ENCODE data around the gene SLC41A3. TPM values are rescaled to one million over a fixed set of nuclear protein-coding genes. Genes with fewer than 3 reads are reported as not detected.

The SLC41A3 gene
- total and polyA plus RNA-seq, 10 of the 15 experiments (the other 5 are each of a cell fraction or from before 2014, with no cell fraction given) = 8.3 to 29.5 (median 16.7) TPM

DNA sequence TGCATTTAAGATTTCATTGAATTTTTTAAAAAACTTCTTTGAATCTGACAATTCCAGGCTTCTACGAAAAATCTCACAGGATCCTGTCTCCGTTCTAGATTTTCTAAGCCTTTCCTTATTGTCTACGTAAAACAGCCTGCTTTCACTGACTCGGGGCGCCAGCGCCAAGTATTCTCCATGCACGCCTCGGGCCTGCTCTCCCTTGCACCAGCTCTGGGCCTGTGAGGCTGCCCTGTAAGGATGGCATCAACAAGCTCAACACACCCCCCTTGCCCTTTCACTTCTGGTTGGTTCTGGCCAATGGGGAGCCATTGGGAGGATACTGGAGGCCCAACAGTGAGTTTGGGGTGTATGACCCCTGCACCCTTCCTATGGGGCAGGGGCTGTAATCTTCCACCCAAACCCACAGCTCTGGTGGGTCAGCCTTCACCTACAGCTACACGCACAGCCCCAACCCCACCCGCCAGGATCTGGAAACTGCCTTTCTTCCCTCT, 47.8 kb downstream of the SLC41A3 start:
- DNase-seq (ENCODE audit: low read depth, low spot score) (no peak), ATAC-seq (no peak), FAIRE-seq (no peak)
- H3K4me1 ChIP-seq (ENCODE audit: control insufficient read depth, insufficient read depth, low read length) = no peaks in the 10 kb centered on the region
- H3K79me2 ChIP-seq (ENCODE audit: control insufficient read depth, insufficient read depth, low read length) = no peaks in the 10 kb centered on the region
- SMC1A ChIA-PET (ENCODE audit: uncharacterized antibody, unreplicated experiment) = interaction anchor here (0.8 kb wide), 1 partner anchor 105 kb away, joined by 4 read pairs; no protein-coding TSS in a partner anchor
- no peaks in the 10 kb centered on the region for H4K20me1 ChIP-seq (ENCODE audit: control insufficient read depth, insufficient read depth)
- H3K27ac ChIP-seq (ENCODE audit: control insufficient read depth, insufficient read depth) = no peak overlapping the region
- CTCF ChIA-PET = no interaction called here
- RAD21 ChIA-PET (ENCODE audit: unreplicated experiment) = no interaction called here
- POLR2A ChIA-PET = no interaction called here
- H3K4me3 ChIP-seq = no peak overlapping the region
- no peak overlapping the region for H2AFZ ChIP-seq (ENCODE audit: control insufficient read depth, low read depth, low read length)
- BruUV-seq (replicated peaks) = no TSS peak
- H3K27me3 ChIP-seq (replicated peaks in 1 of 2; ENCODE audit: control insufficient read depth in 2 of 2, insufficient read depth in 2 of 2, low read length in 1 of 2) = no peaks in the 10 kb centered on the region
- H3K4me2 ChIP-seq (ENCODE audit: control insufficient read depth, insufficient read depth) = no peak overlapping the region
- H3K36me3 ChIP-seq (ENCODE audit: control insufficient read depth in 2 of 2, insufficient read depth in 2 of 2, low read length in 1 of 2) = no peaks in the 10 kb centered on the region
- TF ChIP-seq ZNF207 (IDR thresholded peaks at IDR 0.05; ENCODE audit: borderline replicate concordance) = no peak
- TF ChIP-seq KLF5 (IDR thresholded peaks at IDR 0.05; ENCODE audit: partially characterized antibody) = no peak
- TF ChIP-seq, protein P1, sequence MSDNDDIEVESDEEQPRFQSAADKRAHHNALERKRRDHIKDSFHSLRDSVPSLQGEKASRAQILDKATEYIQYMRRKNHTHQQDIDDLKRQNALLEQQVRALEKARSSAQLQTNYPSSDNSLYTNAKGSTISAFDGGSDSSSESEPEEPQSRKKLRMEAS (IDR thresholded peaks at IDR 0.05; ENCODE audit: low read depth, low read length) = no peak
- no peak for TF ChIP-seq MYC (IDR thresholded peaks at IDR 0.05; ENCODE audit: insufficient read depth, insufficient read length, insufficient replicate concordance, low read length, severe bottlenecking)
- no peak for TF ChIP-seq EZH2 (IDR thresholded peaks at IDR 0.05; ENCODE audit: borderline replicate concordance, control insufficient read depth, low read depth, low read length)
- in situ Hi-C loops (cut with MboI) = no loop called here
- no peaks in the 10 kb centered on the region; the same call in 2 of the 3 replicates for H3K9me3 ChIP-seq (replicated peaks; ENCODE audit: control insufficient read depth, insufficient read depth, low read length)
- 93% methylated on average over 10 of the region's 10 CpGs for WGBS (ENCODE audit: insufficient coverage, insufficient replicate concordance, low lambda C conversion rate, missing lambda C conversion rate)
- intact Hi-C loops (cut with micrococcal nuclease; ENCODE audit: unreplicated experiment) = no loop called here
- H3K9ac ChIP-seq (ENCODE audit: control insufficient read depth, insufficient read depth, low read length) = no peak overlapping the region

DNA sequence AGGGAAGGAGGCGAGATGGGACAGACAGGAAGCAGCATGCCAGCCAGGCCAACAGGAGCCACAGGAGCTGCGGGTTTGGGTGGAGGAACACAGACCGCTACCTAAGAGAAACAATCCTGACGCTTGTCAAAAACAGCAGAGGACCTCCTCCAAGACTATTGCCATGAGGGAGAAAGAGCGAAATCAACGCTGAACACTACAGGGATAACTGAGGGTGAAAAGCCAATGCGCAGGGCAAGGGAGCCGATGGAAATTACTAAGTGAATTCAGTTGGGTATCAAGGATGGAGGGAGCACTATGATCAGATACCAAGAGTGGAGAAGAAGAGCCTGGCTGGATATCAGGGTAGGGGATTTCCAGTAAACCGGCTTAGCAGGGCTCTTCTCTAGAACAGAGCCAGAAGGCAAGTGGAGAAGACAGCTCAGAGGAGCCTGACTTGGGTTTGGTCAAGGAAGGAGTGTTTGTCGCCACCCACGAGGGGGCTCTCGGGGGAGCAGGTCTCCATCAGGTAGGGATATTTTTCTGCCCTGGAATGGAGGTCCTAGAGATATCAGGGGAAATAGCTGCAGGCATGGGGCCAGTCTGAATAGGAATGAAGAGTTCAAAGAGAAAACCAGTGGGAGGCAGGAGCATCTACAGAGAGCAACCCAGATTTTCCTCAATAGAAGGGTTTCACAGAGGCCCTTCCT, 48.4 kb downstream of the SLC41A3 start:
- ChIA-PET POLR2A (no interaction called here), RAD21 (ENCODE audit: unreplicated experiment) (no interaction called here), CTCF (no interaction called here), SMC1A (ENCODE audit: uncharacterized antibody, unreplicated experiment) (no interaction called here)
- Histone ChIP-seq H3K9me3 (replicated peaks; ENCODE audit: control insufficient read depth, insufficient read depth, low read length) (no peaks in the 10 kb centered on the region; the same call in 2 of the 3 replicates), H3K79me2 (ENCODE audit: control insufficient read depth, insufficient read depth, low read length) (no peaks in the 10 kb centered on the region), H4K20me1 (ENCODE audit: control insufficient read depth, insufficient read depth) (no peaks in the 10 kb centered on the region), H2AFZ (ENCODE audit: control insufficient read depth, low read depth, low read length) (no peak overlapping the region), H3K4me2 (ENCODE audit: control insufficient read depth, insufficient read depth) (no peak overlapping the region), H3K4me1 (ENCODE audit: control insufficient read depth, insufficient read depth, low read length) (no peaks in the 10 kb centered on the region), H3K4me3 (no peak overlapping the region), H3K9ac (ENCODE audit: control insufficient read depth, insufficient read depth, low read length) (no peak overlapping the region), H3K36me3 (ENCODE audit: control insufficient read depth in 2 of 2, insufficient read depth in 2 of 2, low read length in 1 of 2) (no peaks in the 10 kb centered on the region), H3K27ac (ENCODE audit: control insufficient read depth, insufficient read depth) (no peak overlapping the region), H3K27me3 (replicated peaks in 1 of 2; ENCODE audit: control insufficient read depth in 2 of 2, insufficient read depth in 2 of 2, low read length in 1 of 2) (no peaks in the 10 kb centered on the region)
- ATAC-seq (no peak), FAIRE-seq (no peak), DNase-seq (ENCODE audit: low read depth, low spot score) (no peak)
- intact Hi-C loops (cut with micrococcal nuclease; ENCODE audit: unreplicated experiment) (no loop called here), in situ Hi-C loops (cut with MboI) (no loop called here)
- WGBS (ENCODE audit: insufficient coverage, insufficient replicate concordance, low lambda C conversion rate, missing lambda C conversion rate) = 92% methylated on average over 12 of the region's 12 CpGs
- BruUV-seq (replicated peaks) = no TSS peak
- TF ChIP-seq WRNIP1 (IDR thresholded peaks at IDR 0.05; ENCODE audit: borderline replicate concordance, low read depth, low read length) = no peak
- no peak for TF ChIP-seq SREBF1 (IDR thresholded peaks at IDR 0.05; ENCODE audit: low read length)
- TF ChIP-seq, protein P2, sequence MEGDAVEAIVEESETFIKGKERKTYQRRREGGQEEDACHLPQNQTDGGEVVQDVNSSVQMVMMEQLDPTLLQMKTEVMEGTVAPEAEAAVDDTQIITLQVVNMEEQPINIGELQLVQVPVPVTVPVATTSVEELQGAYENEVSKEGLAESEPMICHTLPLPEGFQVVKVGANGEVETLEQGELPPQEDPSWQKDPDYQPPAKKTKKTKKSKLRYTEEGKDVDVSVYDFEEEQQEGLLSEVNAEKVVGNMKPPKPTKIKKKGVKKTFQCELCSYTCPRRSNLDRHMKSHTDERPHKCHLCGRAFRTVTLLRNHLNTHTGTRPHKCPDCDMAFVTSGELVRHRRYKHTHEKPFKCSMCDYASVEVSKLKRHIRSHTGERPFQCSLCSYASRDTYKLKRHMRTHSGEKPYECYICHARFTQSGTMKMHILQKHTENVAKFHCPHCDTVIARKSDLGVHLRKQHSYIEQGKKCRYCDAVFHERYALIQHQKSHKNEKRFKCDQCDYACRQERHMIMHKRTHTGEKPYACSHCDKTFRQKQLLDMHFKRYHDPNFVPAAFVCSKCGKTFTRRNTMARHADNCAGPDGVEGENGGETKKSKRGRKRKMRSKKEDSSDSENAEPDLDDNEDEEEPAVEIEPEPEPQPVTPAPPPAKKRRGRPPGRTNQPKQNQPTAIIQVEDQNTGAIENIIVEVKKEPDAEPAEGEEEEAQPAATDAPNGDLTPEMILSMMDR (IDR thresholded peaks at IDR 0.05 in 2 of 3, conservative IDR thresholded peaks at IDR 0.05 in 1 of 3; ENCODE audit: control insufficient read depth in 2 of 3, extremely low read depth in 1 of 3, insufficient read depth in 1 of 3, low read depth in 3 of 3, low read length in 3 of 3) = no peak
- TF ChIP-seq RAD51 (IDR thresholded peaks at IDR 0.05) = no peak
- TF ChIP-seq, protein P3, sequence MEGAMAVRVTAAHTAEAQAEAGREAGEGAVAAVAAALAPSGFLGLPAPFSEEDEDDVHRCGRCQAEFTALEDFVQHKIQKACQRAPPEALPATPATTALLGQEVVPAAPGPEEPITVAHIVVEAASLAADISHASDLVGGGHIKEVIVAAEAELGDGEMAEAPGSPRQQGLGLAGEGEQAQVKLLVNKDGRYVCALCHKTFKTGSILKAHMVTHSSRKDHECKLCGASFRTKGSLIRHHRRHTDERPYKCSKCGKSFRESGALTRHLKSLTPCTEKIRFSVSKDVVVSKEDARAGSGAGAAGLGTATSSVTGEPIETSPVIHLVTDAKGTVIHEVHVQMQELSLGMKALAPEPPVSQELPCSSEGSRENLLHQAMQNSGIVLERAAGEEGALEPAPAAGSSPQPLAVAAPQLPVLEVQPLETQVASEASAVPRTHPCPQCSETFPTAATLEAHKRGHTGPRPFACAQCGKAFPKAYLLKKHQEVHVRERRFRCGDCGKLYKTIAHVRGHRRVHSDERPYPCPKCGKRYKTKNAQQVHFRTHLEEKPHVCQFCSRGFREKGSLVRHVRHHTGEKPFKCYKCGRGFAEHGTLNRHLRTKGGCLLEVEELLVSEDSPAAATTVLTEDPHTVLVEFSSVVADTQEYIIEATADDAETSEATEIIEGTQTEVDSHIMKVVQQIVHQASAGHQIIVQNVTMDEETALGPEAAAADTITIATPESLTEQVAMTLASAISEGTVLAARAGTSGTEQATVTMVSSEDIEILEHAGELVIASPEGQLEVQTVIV (IDR thresholded peaks at IDR 0.05; ENCODE audit: borderline replicate concordance, partially characterized antibody) = no peak
- TF ChIP-seq MTA2 (IDR thresholded peaks at IDR 0.05; ENCODE audit: low read depth) = no peak
